H1 (cell line): ENCODE data around the gene ADAMTS1.

Experiments
- BCL11A ChIP-seq, 2 experiments: IDR thresholded peaks; one replicate each; pipeline ENCODE4 v1.6.1; 2011; ENCODE audit warnings: low read depth in 2 of 2, low read length in 2 of 2, mild to moderate bottlenecking in 2 of 2
- EGR1 ChIP-seq: IDR thresholded peaks from 2 replicates; pipeline ENCODE4 v1.6.1; 2011; ENCODE audit warnings: low read depth, low read length, borderline replicate concordance
- HDAC2 ChIP-seq, 2 experiments: fragments of 300-600 bp in 1 of 2; sonication (generic) in 1 of 2; IDR thresholded peaks; 2 replicates each; pipeline ENCODE4 v1.6.1; 2011 to 2012; ENCODE audit warnings: low read depth in 2 of 2, low read length in 2 of 2, mild to moderate bottlenecking in 2 of 2, moderate library complexity in 2 of 2, borderline replicate concordance in 1 of 2, inconsistent platforms in 1 of 2
- POLR2A ChIP-seq, 2 experiments: IDR thresholded peaks; 1 replicate in 1 of 2; 2 replicates in 1 of 2; pipeline ENCODE4 v1.6.1; 2011; ENCODE audit warnings: low read depth in 2 of 2, low read length in 2 of 2, mild to moderate bottlenecking in 2 of 2; ENCODE audit errors: control extremely low read depth in 1 of 2
- RAD21 ChIP-seq, 2 experiments: IDR thresholded peaks in 1 of 2; conservative IDR thresholded peaks in 1 of 2; 2 replicates each; pipeline ENCODE4 v1.6.1; 2011; ENCODE audit warnings: low read depth in 2 of 2, low read length in 2 of 2, improper control_type of control experiment in 1 of 2, inconsistent platforms in 1 of 2, mild to moderate bottlenecking in 1 of 2, moderate library complexity in 1 of 2
- SIN3A ChIP-seq, 2 experiments: IDR thresholded peaks in 1 of 2; conservative IDR thresholded peaks in 1 of 2; 2 replicates each; pipeline ENCODE4 v1.6.1; 2011 to 2012; ENCODE audit warnings: low read length in 2 of 2, improper control_type of control experiment in 1 of 2, low read depth in 1 of 2, mild to moderate bottlenecking in 1 of 2
- TF ChIP-seq, protein P1 (sequence below): IDR thresholded peaks from 2 replicates; pipeline ENCODE4 v1.6.1; 2012; ENCODE audit warnings: inconsistent platforms
- TF ChIP-seq, protein P2 (sequence below), 3 experiments: IDR thresholded peaks; 1 replicate in 2 of 3; 2 replicates in 1 of 3; pipeline versions ENCODE4 v1.5.1 to v1.6.1; 2011; ENCODE audit warnings: low read length in 3 of 3, mild to moderate bottlenecking in 3 of 3, inconsistent platforms in 2 of 3, low read depth in 1 of 3, moderate library complexity in 1 of 3; ENCODE audit not compliant: insufficient read depth in 1 of 3; ENCODE audit errors: control extremely low read depth in 1 of 3

- TF ChIP-seq BCL11A (IDR thresholded peaks at IDR 0.05; ENCODE audit: low read depth in 2 of 2, low read length in 2 of 2) (no peak), POLR2A (IDR thresholded peaks at IDR 0.05; ENCODE audit: control extremely low read depth in 1 of 2, low read depth in 2 of 2, low read length in 2 of 2) (no peak), HDAC2 (IDR thresholded peaks at IDR 0.05; ENCODE audit: borderline replicate concordance in 1 of 2, low read depth in 2 of 2, low read length in 2 of 2) (no peak), SIN3A (conservative IDR thresholded peaks at IDR 0.05 in 1 of 2, IDR thresholded peaks at IDR 0.05 in 1 of 2; ENCODE audit: low read depth in 1 of 2, low read length in 2 of 2) (no peak), EGR1 (no peak), RAD21 (IDR thresholded peaks at IDR 0.05 in 1 of 2, conservative IDR thresholded peaks at IDR 0.05 in 1 of 2; ENCODE audit: low read depth in 2 of 2, low read length in 2 of 2) (no peak)
- TF ChIP-seq, protein P1, sequence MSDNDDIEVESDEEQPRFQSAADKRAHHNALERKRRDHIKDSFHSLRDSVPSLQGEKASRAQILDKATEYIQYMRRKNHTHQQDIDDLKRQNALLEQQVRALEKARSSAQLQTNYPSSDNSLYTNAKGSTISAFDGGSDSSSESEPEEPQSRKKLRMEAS, result no peak
- TF ChIP-seq, protein P2, sequence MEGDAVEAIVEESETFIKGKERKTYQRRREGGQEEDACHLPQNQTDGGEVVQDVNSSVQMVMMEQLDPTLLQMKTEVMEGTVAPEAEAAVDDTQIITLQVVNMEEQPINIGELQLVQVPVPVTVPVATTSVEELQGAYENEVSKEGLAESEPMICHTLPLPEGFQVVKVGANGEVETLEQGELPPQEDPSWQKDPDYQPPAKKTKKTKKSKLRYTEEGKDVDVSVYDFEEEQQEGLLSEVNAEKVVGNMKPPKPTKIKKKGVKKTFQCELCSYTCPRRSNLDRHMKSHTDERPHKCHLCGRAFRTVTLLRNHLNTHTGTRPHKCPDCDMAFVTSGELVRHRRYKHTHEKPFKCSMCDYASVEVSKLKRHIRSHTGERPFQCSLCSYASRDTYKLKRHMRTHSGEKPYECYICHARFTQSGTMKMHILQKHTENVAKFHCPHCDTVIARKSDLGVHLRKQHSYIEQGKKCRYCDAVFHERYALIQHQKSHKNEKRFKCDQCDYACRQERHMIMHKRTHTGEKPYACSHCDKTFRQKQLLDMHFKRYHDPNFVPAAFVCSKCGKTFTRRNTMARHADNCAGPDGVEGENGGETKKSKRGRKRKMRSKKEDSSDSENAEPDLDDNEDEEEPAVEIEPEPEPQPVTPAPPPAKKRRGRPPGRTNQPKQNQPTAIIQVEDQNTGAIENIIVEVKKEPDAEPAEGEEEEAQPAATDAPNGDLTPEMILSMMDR (IDR thresholded peaks at IDR 0.05; ENCODE audit: control extremely low read depth in 1 of 3, insufficient read depth in 1 of 3, low read depth in 1 of 3, low read length in 3 of 3), result no peak
These were observed 33.7 kb downstream of the ADAMTS1 start for GRCh38 chr21:26811482-26811881.
